ENCODE data around the gene OSTM1. TPM values are rescaled to one million over a fixed set of nuclear protein-coding genes. Genes with fewer than 3 reads are reported as not detected.

The OSTM1 gene
- total RNA-seq, 1 donor from 2014 or later, result 49.9 TPM

GRCh38 chr6:108102965-108103364 is 28.4 kb upstream of the OSTM1 start:
- no peaks in the 10 kb centered on the region for H3K36me3 Mint-ChIP-seq (ENCODE audit: unreplicated experiment)
- peaks cover 26% of the 10 kb centered on the region for H3K27me3 Mint-ChIP-seq (ENCODE audit: unreplicated experiment)
- no peak overlapping the region for H3K27ac Mint-ChIP-seq (ENCODE audit: unreplicated experiment)
- H3K4me1 Mint-ChIP-seq (ENCODE audit: unreplicated experiment), result peaks cover 3% of the 10 kb centered on the region
- no peak overlapping the region for H3K4me3 Mint-ChIP-seq (ENCODE audit: unreplicated experiment)
- no peak for DNase-seq (ENCODE audit: extremely low spot score, unreplicated experiment)
- no peak for TF ChIP-seq CTCF (IDR thresholded peaks at IDR 0.05)
- no peaks in the 10 kb centered on the region for H3K9me3 Mint-ChIP-seq (ENCODE audit: unreplicated experiment)

- H3K4me1 Mint-ChIP-seq (ENCODE audit: unreplicated experiment), result no peaks in the 10 kb centered on the region
- H3K4me3 Mint-ChIP-seq (ENCODE audit: unreplicated experiment), result no peak overlapping the region
- DNase-seq (ENCODE audit: extremely low spot score, unreplicated experiment), result no peak
- H3K27me3 Mint-ChIP-seq (ENCODE audit: unreplicated experiment), result peaks cover 47% of the 10 kb centered on the region
- H3K9me3 Mint-ChIP-seq (ENCODE audit: unreplicated experiment), result no peaks in the 10 kb centered on the region
- no peak for TF ChIP-seq CTCF (IDR thresholded peaks at IDR 0.05)
- no peak overlapping the region for H3K27ac Mint-ChIP-seq (ENCODE audit: unreplicated experiment)
- no peaks in the 10 kb centered on the region for H3K36me3 Mint-ChIP-seq (ENCODE audit: unreplicated experiment)
Observed at GRCh38 chr6:108100003-108100402, 25.5 kb upstream of the OSTM1 start.

GRCh38 chr6:108097882-108098281 is 23.3 kb upstream of the OSTM1 start:
- TF ChIP-seq CTCF (IDR thresholded peaks at IDR 0.05), result no peak
- no peak overlapping the region for H3K27ac Mint-ChIP-seq (ENCODE audit: unreplicated experiment)
- no peaks in the 10 kb centered on the region for H3K36me3 Mint-ChIP-seq (ENCODE audit: unreplicated experiment)
- peaks cover 51% of the 10 kb centered on the region for H3K27me3 Mint-ChIP-seq (ENCODE audit: unreplicated experiment)
- H3K4me3 Mint-ChIP-seq (ENCODE audit: unreplicated experiment), result no peak overlapping the region
- no peak for DNase-seq (ENCODE audit: extremely low spot score, unreplicated experiment)
- no peaks in the 10 kb centered on the region for H3K4me1 Mint-ChIP-seq (ENCODE audit: unreplicated experiment)
- H3K9me3 Mint-ChIP-seq (ENCODE audit: unreplicated experiment), result no peaks in the 10 kb centered on the region

- no peak for TF ChIP-seq CTCF (IDR thresholded peaks at IDR 0.05)
- Mint-ChIP-seq H3K27ac (ENCODE audit: unreplicated experiment) (no peak overlapping the region), H3K9me3 (ENCODE audit: unreplicated experiment) (no peaks in the 10 kb centered on the region), H3K4me3 (ENCODE audit: unreplicated experiment) (no peak overlapping the region), H3K36me3 (ENCODE audit: unreplicated experiment) (no peaks in the 10 kb centered on the region), H3K4me1 (ENCODE audit: unreplicated experiment) (no peaks in the 10 kb centered on the region), H3K27me3 (ENCODE audit: unreplicated experiment) (peaks cover 54% of the 10 kb centered on the region)
- DNase-seq (ENCODE audit: extremely low spot score, unreplicated experiment), result no peak
Observed at GRCh38 chr6:108093781-108094300, 19.3 kb upstream of the OSTM1 start.

- no peak for TF ChIP-seq CTCF (IDR thresholded peaks at IDR 0.05)
- no peaks in the 10 kb centered on the region for H3K9me3 Mint-ChIP-seq (ENCODE audit: unreplicated experiment)
Observed at GRCh38 chr6:108091288-108091687, 16.7 kb upstream of the OSTM1 start.

More at GRCh38 chr6:108091288-108091687, 16.7 kb upstream of the OSTM1 start:
- Mint-ChIP-seq H3K27ac (ENCODE audit: unreplicated experiment) (no peak overlapping the region), H3K4me1 (ENCODE audit: unreplicated experiment) (no peaks in the 10 kb centered on the region), H3K36me3 (ENCODE audit: unreplicated experiment) (no peaks in the 10 kb centered on the region), H3K4me3 (ENCODE audit: unreplicated experiment) (no peak overlapping the region), H3K27me3 (ENCODE audit: unreplicated experiment) (peaks cover 48% of the 10 kb centered on the region)
- DNase-seq (ENCODE audit: extremely low spot score, unreplicated experiment), result no peak
